Smooth muscle cell (in vitro differentiated cells): ENCODE results near the gene LRP10. TPM values are rescaled to one million over a fixed set of nuclear protein-coding genes. Genes with fewer than 3 reads are reported as not detected.

Experiments used
- DNase-seq: peaks from one replicate; lab custom pipeline; 2025; ENCODE audit not compliant: unreplicated experiment; lab: John Stamatoyannopoulos, UW
- H2AFZ ChIP-seq: fragments of 200-600 bp; sonication (generic); 2 replicates; pipeline ENCODE4 v1.6.0; 2016; ENCODE audit warnings: antibody characterized with exemption, low read depth, mild to moderate bottlenecking
- H3F3A ChIP-seq: fragments of 200-600 bp; sonication (generic); 2 replicates; pipeline ENCODE4 v1.6.0; 2017; ENCODE audit warnings: antibody characterized with exemption, low read depth
- H3K27ac ChIP-seq: fragments of 200-600 bp; sonication (generic); 2 replicates; pipeline ENCODE4 v1.5.1; 2016; ENCODE audit warnings: low read depth, mild to moderate bottlenecking
- H3K27me3 ChIP-seq: fragments of 200-600 bp; sonication (generic); 2 replicates; pipeline ENCODE4 v1.6.1; 2016; ENCODE audit warnings: low read depth, mild to moderate bottlenecking
- H3K36me3 ChIP-seq: fragments of 200-600 bp; sonication (generic); 2 replicates; pipeline ENCODE4 v1.5.1; 2016; ENCODE audit warnings: low read depth
- H3K4me1 ChIP-seq: fragments of 200-600 bp; sonication (generic); 2 replicates; pipeline ENCODE4 v1.5.1; 2016; ENCODE audit warnings: low read depth
- H3K4me2 ChIP-seq: fragments of 200-600 bp; sonication (generic); 2 replicates; pipeline ENCODE4 v1.6.0; 2016; ENCODE audit warnings: mild to moderate bottlenecking
- H3K4me3 ChIP-seq: fragments of 200-600 bp; sonication (generic); 2 replicates; pipeline ENCODE4 v1.5.1; 2016; ENCODE audit warnings: mild to moderate bottlenecking
- H3K79me2 ChIP-seq: fragments of 200-600 bp; sonication (generic); 2 replicates; pipeline ENCODE4 v1.6.0; 2016; ENCODE audit warnings: low read depth, mild to moderate bottlenecking
- H3K9ac ChIP-seq: fragments of 200-600 bp; sonication (generic); 2 replicates; pipeline ENCODE4 v1.6.0; 2016; ENCODE audit warnings: low read depth
- H3K9me3 ChIP-seq: fragments of 200-600 bp; sonication (generic); replicated peaks from 2 replicates; pipeline ENCODE4 v1.5.1; 2016; ENCODE audit warnings: low read depth
- H4K20me1 ChIP-seq: fragments of 200-600 bp; sonication (generic); 2 replicates; pipeline ENCODE4 v1.6.0; 2016; ENCODE audit warnings: low read depth
- WGBS: methylation state at CpG from one replicate; pipeline ENCODE4 v1.1.7; 2016; ENCODE audit warnings: low lambda C conversion rate; 5-methylcytosine and 5-hydroxymethylcytosine counted together
- polyA plus RNA-seq: library from polyadenylated mRNA; unstranded; fragments of >200 nt; fragmentation: Nextera tagmentation; extraction: Ambion mirVana; gene quantifications from 2 replicates; pipeline ENCODE4 v1.2.1, GENCODE V29; 2016
- total RNA-seq: library from RNA; depleted of rRNA; stranded (reverse); fragments of >200 nt; gene quantifications from 2 replicates; pipeline ENCODE4 v1.2.3, GENCODE V29; 2014
- TF ChIP-seq, protein P1 (sequence below): fragments of 200-600 bp; sonication (generic); IDR thresholded peaks from 2 replicates; pipeline ENCODE4 v1.5.1; 2017; ENCODE audit warnings: borderline replicate concordance, mild to moderate bottlenecking, antibody characterized with exemption; ENCODE audit not compliant: insufficient read depth, poor library complexity, severe bottlenecking

Gene LRP10
- total and polyA plus RNA-seq, 2 experiments from 2014 or later, result 38.8 to 87.1 TPM

DNA sequence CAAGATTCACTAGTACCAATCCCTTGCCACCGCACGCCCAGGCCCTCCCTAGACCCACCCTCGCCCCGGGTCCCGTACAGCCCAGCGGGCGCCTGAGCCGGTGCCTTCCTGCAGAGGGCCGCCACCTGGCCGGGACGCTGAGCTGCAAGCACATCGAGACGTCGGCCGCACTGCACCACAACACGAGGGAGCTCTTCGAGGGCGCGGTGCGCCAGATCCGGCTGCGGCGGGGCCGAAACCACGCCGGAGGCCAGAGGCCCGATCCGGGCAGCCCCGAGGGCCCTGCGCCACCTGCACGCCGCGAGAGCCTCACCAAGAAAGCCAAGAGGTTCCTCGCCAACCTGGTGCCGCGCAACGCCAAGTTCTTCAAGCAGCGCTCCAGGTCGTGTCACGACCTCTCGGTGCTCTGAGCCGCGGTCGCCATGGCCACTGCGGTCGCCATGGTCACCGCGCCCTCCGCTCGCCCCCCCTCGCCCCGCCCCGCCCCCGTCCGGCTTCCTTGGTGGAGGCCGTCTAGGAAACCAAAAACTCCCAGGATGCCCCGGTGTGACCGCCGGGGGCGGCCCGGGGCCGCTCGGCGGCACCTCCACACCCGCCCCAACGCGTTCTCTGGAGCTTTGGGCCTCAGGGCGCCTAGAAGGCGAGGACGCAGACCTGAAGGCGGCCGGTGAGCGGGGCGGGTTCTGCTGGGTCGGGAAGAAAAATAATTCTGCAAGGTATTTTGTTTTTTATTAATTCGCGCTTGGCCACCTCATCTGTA lies 15.1 kb downstream of the LRP10 start:
- DNase-seq, result peak; percentile 34

DNA sequence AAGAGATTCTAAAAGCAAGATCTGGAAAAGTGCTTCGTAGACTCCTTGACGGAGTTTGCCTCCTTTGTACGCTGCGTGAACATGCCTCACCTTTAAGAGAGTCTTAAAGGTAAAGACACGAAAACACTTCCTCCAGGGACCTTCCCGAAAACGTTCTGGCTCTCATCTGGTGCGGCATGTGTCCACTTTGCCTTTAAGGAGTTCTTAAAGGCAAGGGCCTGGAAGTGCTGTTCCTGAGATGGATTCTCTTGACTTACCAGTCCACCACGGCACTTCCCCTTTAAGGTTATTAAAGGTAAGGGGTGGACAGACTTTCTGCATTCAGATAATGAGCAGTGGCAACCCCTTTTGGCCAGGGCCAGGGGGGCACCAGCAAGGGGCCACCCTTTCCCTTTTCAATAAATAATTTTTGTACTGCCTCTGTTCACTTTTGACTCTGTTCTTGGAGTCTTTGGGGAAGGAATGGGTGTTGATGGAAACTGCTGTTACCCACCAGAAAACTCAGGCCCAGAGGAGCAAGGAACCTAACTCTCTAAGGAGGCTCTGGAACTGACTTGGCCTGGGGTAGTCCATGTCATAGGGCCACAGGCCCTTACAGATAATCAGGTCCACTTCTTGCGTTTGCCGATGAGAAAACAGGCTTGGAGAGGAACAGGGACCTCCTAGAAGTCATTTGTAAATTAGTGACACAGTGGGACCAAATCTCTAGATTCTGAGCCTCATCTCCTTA lies 15.9 kb downstream of the LRP10 start:
- Histone ChIP-seq H3K9ac (peak overlapping the region; percentile 49), H3K27me3 (no peaks in the 10 kb centered on the region), H3K27ac (peak overlapping the region; percentile 51), H3K4me1 (peaks cover 18% of the 10 kb centered on the region), H2AFZ (peak overlapping the region; percentile 86), H3K79me2 (no peaks in the 10 kb centered on the region), H3K4me3 (peak overlapping the region; percentile 60), H3K4me2 (peak overlapping the region; percentile 89), H3K36me3 (no peaks in the 10 kb centered on the region), H4K20me1 (no peaks in the 10 kb centered on the region), H3K9me3 (no peaks in the 10 kb centered on the region), H3F3A (peaks cover 10% of the 10 kb centered on the region)
- 21% methylated on average over 11 of the region's 11 CpGs for WGBS
- TF ChIP-seq, protein P1, sequence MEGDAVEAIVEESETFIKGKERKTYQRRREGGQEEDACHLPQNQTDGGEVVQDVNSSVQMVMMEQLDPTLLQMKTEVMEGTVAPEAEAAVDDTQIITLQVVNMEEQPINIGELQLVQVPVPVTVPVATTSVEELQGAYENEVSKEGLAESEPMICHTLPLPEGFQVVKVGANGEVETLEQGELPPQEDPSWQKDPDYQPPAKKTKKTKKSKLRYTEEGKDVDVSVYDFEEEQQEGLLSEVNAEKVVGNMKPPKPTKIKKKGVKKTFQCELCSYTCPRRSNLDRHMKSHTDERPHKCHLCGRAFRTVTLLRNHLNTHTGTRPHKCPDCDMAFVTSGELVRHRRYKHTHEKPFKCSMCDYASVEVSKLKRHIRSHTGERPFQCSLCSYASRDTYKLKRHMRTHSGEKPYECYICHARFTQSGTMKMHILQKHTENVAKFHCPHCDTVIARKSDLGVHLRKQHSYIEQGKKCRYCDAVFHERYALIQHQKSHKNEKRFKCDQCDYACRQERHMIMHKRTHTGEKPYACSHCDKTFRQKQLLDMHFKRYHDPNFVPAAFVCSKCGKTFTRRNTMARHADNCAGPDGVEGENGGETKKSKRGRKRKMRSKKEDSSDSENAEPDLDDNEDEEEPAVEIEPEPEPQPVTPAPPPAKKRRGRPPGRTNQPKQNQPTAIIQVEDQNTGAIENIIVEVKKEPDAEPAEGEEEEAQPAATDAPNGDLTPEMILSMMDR, result no peak
- no peak for DNase-seq

More for the DNA sequence above, 15.1 kb downstream of the LRP10 start:
- Histone ChIP-seq H3K36me3 (no peaks in the 10 kb centered on the region), H3K27ac (peak overlapping the region; percentile 51), H3K4me2 (peak overlapping the region; percentile 89), H3K9ac (peak overlapping the region; percentile 49), H3F3A (peaks cover 10% of the 10 kb centered on the region), H3K79me2 (no peaks in the 10 kb centered on the region), H3K4me1 (peaks cover 21% of the 10 kb centered on the region), H4K20me1 (no peaks in the 10 kb centered on the region), H3K9me3 (no peaks in the 10 kb centered on the region), H3K27me3 (no peaks in the 10 kb centered on the region), H2AFZ (peak overlapping the region; percentile 86), H3K4me3 (peak overlapping the region; percentile 60)
- 6% methylated on average over 56 of the region's 77 CpGs for WGBS
- TF ChIP-seq, protein P1, result no peak

DNA sequence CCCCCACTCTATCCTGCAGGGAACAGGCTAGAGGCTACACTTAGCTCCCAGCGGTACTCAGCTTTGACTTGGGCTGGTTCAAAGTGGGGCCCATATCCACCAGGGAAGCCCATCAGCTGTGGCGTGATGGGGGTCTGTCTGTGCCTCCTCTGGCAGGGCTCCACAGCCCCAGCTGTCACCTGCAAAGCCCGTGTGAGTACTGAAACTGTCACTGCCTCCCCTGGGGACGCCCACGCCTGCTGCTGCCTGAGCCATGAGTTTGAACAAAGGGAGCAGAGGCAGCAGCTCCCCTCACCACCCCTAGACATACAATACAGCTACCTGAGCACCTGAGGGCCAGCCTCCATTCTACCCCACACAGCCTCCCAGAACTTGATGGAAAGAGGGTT lies 16.4 kb downstream of the LRP10 start:
- 84% methylated on average over 5 of the region's 5 CpGs for WGBS
- Histone ChIP-seq H3F3A (peaks cover 10% of the 10 kb centered on the region), H3K79me2 (no peaks in the 10 kb centered on the region), H3K36me3 (no peaks in the 10 kb centered on the region), H3K9ac (no peak overlapping the region), H3K4me3 (peak overlapping the region; percentile 60), H3K4me2 (peak overlapping the region; percentile 89), H4K20me1 (no peaks in the 10 kb centered on the region), H3K27ac (no peak overlapping the region), H3K4me1 (peaks cover 14% of the 10 kb centered on the region), H3K27me3 (no peaks in the 10 kb centered on the region), H2AFZ (peak overlapping the region; percentile 86), H3K9me3 (no peaks in the 10 kb centered on the region)
- TF ChIP-seq, protein P1, result no peak
- no peak for DNase-seq
